Effector memory CD8-positive, alpha-beta T cell (primary cell): ENCODE measurements around the gene CPT1B.
"Not testable (repeated sequence)": the region's sequence is repeated elsewhere in the genome, so short reads cannot be mapped to it uniquely, and the experiment has no call there.

Experiments
- ATAC-seq: fragments of 150-1000 bp; cut with Tn5 transposase; replicated peaks from 2 replicates; pipeline ENCODE4 v1.10.0; 2021; ENCODE audit warnings: mild to moderate bottlenecking, moderate library complexity
- DNase-seq, 3 experiments: peaks; one replicate each; pipeline ENCODE4 v3.0.0; 2021
- H3K27ac Mint-ChIP-seq, 2 donors: one replicate each; pipeline ENCODE4 v1.8.0; 2022; ENCODE audit warnings: mild to moderate bottlenecking in 2 of 2, mixed read lengths in 2 of 2, moderate library complexity in 2 of 2
- H3K27me3 Mint-ChIP-seq, 2 donors: one replicate each; pipeline ENCODE4 v1.8.0; 2022; ENCODE audit warnings: mixed read lengths in 2 of 2
- H3K36me3 Mint-ChIP-seq: one replicate; pipeline ENCODE4 v1.8.0; 2022; ENCODE audit warnings: mild to moderate bottlenecking, moderate library complexity, mixed read lengths; ENCODE audit not compliant: insufficient read depth
- H3K4me1 Mint-ChIP-seq, 2 donors: one replicate each; pipeline ENCODE4 v1.8.0; 2022; ENCODE audit warnings: low read depth in 2 of 2, mixed read lengths in 2 of 2
- H3K4me3 Mint-ChIP-seq, 2 donors: one replicate each; pipeline ENCODE4 v1.8.0; 2022; ENCODE audit warnings: mild to moderate bottlenecking in 2 of 2, mixed read lengths in 2 of 2, moderate library complexity in 2 of 2
- H3K9me3 Mint-ChIP-seq, 2 donors: one replicate each; pipeline ENCODE4 v1.8.0; 2022; ENCODE audit warnings: mixed read lengths in 2 of 2

Gene CPT1B

GRCh38 chr22:50547263-50547985 lies 30.8 kb downstream of the CPT1B start:
- H3K36me3 Mint-ChIP-seq = peaks cover 17% of the 10 kb centered on the region
- H3K4me1 Mint-ChIP-seq = peaks cover 33 to 35% of the 10 kb centered on the region in 2 donors
- DNase-seq (no peak), ATAC-seq (no peak)
- peak overlapping the region; percentile 56 to 59 for H3K4me3 Mint-ChIP-seq
- no peaks in the 10 kb centered on the region for H3K9me3 Mint-ChIP-seq
- peak overlapping the region; percentile 79 to 90 for H3K27ac Mint-ChIP-seq
- no peaks in the 10 kb centered on the region for H3K27me3 Mint-ChIP-seq

DNA sequence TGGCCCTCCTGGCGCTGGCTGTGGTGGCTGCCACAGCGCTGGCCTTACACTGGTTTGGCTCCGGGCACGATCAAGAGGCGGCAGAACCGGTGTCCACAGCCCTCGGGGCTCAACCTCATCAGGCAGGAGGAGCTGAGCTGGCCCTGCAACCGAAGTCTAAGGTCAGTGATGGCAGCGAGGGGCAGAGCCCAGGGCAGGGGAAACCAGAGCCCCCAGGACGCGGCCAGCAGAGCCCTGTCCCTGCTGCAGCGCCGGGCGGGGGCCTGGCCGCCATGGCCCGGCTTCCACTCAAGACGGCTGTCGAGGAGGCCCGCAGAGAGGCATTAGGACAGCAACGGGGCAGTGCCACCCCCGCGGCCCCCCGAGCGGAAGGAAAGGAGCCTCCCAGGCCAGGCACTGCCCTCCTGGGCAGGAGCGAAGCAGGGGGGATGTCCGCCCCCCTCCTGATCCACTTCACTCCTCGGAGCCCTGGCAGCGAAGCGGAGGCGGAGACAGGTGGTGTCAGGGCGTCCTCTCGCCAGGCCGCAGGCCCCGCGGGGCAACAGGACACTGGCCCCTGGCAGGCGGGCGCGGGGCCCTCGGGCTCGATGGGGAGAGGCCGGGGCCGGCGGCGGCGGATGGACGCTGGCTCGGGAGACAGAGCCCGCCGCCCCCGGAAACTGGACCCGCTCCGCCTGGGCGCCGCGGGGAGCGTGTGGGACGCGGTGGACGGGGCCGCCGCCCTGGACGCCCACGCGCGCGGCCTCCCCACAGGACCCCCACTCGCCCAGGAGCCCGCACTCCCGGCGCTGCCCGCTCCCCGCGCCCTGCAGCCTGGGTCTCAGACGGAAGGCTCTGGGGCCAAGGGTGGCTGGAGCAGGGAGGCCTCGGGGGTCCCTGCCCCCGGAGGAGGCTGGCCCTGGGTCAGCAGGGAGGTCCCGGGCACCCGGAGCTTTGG lies 31.6 kb downstream of the CPT1B start:
- H3K36me3 Mint-ChIP-seq = peaks cover 18% of the 10 kb centered on the region
- H3K27me3 Mint-ChIP-seq = no peaks in the 10 kb centered on the region
- peak overlapping the region in 1 of 2 donors; percentile 78 for H3K4me3 Mint-ChIP-seq
- H3K27ac Mint-ChIP-seq = peak overlapping the region; percentile 76 to 92
- ATAC-seq (no peak), DNase-seq (no peak)
- H3K4me1 Mint-ChIP-seq = peaks cover 35% of the 10 kb centered on the region in 2 donors
- no peaks in the 10 kb centered on the region for H3K9me3 Mint-ChIP-seq

- ATAC-seq (peak; percentile 5), DNase-seq (no peak)
- peak within 1 kb of the TSS; percentile 71 to 78 for H3K4me3 Mint-ChIP-seq
- H3K36me3 Mint-ChIP-seq = peaks cover 18% of the 10 kb centered on the region
- H3K27me3 Mint-ChIP-seq = no peaks in the 10 kb centered on the region
- H3K4me1 Mint-ChIP-seq = peaks cover 32 to 38% of the 10 kb centered on the region in 2 donors
- no peaks in the 10 kb centered on the region for H3K9me3 Mint-ChIP-seq
- H3K27ac Mint-ChIP-seq = peak within 1 kb of the TSS; percentile 76 to 92
Observed at GRCh38 chr22:50545522-50546325, 32.5 kb downstream of the CPT1B start, which contains the start of gene KLHDC7B. Gene KLHDC7B (plus strand): TSS chr22:50545899. CDS start chr22:50546244, 345 bp downstream.

DNA sequence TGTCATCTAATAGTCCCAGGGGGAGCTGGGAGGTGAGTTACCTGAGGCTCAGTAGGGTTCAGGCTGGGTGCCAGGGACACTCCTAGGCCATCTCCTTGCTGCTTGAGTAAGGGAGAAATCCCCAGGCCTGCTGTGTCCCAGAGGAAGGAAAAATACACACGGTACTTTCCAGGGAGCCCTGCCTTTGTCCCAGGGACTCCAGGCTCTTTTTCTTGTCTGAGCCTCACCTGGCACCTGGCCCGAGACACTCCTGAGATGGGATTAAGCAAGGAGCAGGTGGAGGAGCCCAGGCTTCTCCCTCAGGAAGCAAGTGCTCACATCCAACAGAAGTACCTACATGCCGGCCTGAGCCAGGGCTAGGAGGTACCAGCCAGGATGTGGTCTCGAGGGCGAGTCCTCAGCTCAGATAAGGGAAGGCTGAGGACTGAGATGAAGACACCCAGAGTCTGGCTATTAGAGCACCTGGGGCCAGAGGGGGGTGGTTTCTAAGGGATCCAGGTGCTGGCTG lies 33.4 kb downstream of the CPT1B start:
- ATAC-seq = peak; percentile 24
- Mint-ChIP-seq H3K9me3 (no peaks in the 10 kb centered on the region), H3K4me3 (peak overlapping the region; percentile 71 to 78), H3K4me1 (peaks cover 27 to 32% of the 10 kb centered on the region in 2 donors), H3K27me3 (no peaks in the 10 kb centered on the region), H3K27ac (peak overlapping the region; percentile 76 to 92), H3K36me3 (peaks cover 18% of the 10 kb centered on the region)
- DNase-seq = no peak

DNA sequence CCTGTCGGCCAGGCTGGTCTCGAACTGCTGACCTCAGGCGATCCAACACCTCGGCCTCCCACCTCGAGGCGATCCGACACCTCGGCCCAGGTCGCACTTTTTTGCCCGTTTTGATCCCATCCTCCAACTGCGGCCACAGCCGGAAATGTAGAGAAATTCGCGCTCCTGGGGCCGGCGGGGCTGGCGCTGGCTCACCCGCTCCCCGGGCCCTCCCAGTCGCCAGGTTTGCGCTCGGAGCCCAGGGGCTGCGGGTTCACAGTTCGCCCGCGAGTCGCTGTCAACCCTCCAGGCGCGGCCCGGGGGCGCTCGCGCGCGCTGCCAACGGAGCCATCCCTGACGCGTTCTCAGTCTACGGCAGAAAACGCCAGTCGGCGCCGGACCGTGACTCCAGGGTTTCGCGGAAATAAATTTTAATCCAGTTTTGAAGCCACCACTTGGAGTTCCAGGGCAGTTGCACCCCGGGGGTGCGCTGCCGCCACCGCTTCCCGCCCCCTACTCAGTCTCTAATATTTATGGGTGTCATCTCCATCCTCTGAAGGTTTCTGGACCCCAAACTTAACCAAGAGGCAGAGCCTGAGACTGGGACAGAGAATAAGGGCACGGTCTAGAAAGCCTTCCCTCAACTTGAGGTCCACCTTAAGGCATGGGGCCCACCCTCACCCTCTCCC lies 34.0 kb downstream of the CPT1B start:
- peak overlapping the region; percentile 71 to 78 for H3K4me3 Mint-ChIP-seq
- H3K4me1 Mint-ChIP-seq = peaks cover 33 to 34% of the 10 kb centered on the region in 2 donors
- H3K36me3 Mint-ChIP-seq = peaks cover 24% of the 10 kb centered on the region
- peak overlapping the region; percentile 76 to 92 for H3K27ac Mint-ChIP-seq
- ATAC-seq = peak; percentile 62
- DNase-seq = peak; percentile 79 to 83 (median 82)
- H3K9me3 Mint-ChIP-seq = no peaks in the 10 kb centered on the region
- H3K27me3 Mint-ChIP-seq = no peaks in the 10 kb centered on the region

DNA sequence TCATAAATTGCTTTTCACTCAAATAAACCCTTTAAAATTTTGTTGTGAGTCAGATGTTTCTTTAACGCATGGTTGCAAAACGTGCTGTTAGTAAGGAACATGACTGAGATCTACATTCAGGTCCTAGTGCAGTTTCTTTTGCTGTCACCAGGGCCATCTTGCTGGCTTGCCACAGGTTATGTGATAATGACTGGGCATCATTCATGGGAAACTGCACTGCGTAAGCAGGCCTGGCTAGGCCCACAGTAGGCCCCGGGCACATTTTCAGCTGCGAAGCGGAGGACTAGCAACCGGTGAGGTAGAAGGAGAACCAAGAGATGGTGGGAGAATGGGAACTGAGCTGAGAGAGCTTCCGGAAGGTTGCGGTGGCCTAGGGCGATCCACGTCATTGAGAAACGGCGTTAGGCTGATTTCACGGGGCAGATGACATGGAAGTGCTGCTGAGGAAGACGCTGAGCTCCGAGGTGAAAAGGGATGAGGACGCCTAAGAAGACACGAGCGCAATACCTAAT lies 35.8 kb downstream of the CPT1B start:
- no peak for ATAC-seq
- DNase-seq = no peak
- peaks cover 27% of the 10 kb centered on the region for H3K36me3 Mint-ChIP-seq
- H3K4me1 Mint-ChIP-seq = peaks cover 42% of the 10 kb centered on the region in 2 donors
- no peaks in the 10 kb centered on the region for H3K27me3 Mint-ChIP-seq
- H3K9me3 Mint-ChIP-seq = no peaks in the 10 kb centered on the region
- H3K4me3 Mint-ChIP-seq = peak overlapping the region in 1 of 2 donors; percentile 24
- peak overlapping the region; percentile 100 for H3K27ac Mint-ChIP-seq

DNA sequence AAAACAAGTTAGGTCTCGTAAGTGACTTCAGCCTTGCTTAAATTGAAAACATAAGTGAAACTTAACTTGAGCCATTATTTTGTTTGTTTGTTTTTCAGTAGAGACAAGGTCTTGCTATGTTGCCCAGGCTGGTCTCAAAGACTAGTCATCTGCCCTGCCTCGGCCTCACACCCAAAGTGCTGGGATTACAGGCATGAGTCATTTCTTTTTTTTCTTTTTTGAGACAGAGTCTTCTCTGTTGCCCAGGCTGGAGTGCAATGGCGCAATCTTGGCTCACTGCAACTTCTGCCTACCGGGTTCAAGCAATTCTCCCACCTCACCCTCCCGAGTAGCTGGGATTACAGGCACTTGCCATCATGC lies 36.6 kb downstream of the CPT1B start:
- H3K36me3 Mint-ChIP-seq = peaks cover 30% of the 10 kb centered on the region
- H3K4me3 Mint-ChIP-seq, H3K9me3 Mint-ChIP-seq, DNase-seq, ATAC-seq, H3K27me3 Mint-ChIP-seq: not testable (repeated sequence)
- peak overlapping the region; percentile 100 for H3K27ac Mint-ChIP-seq
- H3K4me1 Mint-ChIP-seq = peaks cover 42% of the 10 kb centered on the region in 2 donors

- Mint-ChIP-seq H3K4me1 (peaks cover 33% of the 10 kb centered on the region in 2 donors), H3K27me3 (no peaks in the 10 kb centered on the region), H3K36me3 (peaks cover 30% of the 10 kb centered on the region), H3K9me3 (no peaks in the 10 kb centered on the region), H3K4me3 (no peak overlapping the region), H3K27ac (peak overlapping the region; percentile 100)
- ATAC-seq = no peak
- no peak for DNase-seq
Observed at GRCh38 chr22:50540381-50540780, 37.8 kb downstream of the CPT1B start.

GRCh38 chr22:50537765-50538164 lies 40.5 kb downstream of the CPT1B start:
- DNase-seq = no peak

DNA sequence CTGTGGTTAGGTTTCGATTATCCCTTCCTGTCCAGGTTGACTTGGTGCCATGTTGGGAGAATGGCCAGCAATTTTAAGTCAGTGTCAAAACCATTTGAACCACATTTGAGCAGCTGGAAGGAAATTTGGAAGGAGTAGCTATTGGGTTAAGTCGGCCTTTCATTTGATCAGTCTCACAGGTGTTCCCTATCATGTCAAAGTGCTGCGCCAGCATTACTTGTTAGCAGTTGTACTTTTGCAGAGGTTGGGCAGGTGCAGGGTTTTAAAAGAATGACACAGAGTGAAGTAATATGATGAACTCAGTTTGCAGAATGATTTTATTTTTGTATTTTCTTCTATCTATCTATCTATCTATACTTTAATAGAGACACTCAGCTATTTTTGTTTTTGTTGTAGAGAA lies 42.0 kb downstream of the CPT1B start:
- Mint-ChIP-seq H3K27ac (no peak overlapping the region), H3K36me3 (peaks cover 19% of the 10 kb centered on the region), H3K27me3 (no peaks in the 10 kb centered on the region), H3K4me3 (no peak overlapping the region), H3K4me1 (peaks cover 28 to 29% of the 10 kb centered on the region in 2 donors), H3K9me3 (no peaks in the 10 kb centered on the region)
- ATAC-seq (no peak), DNase-seq (no peak)

More at GRCh38 chr22:50537765-50538164, 40.5 kb downstream of the CPT1B start:
- ATAC-seq = no peak
- Mint-ChIP-seq H3K27me3 (no peaks in the 10 kb centered on the region), H3K4me1 (peaks cover 25 to 27% of the 10 kb centered on the region in 2 donors), H3K27ac (peak overlapping the region; percentile 100), H3K36me3 (peaks cover 23% of the 10 kb centered on the region), H3K4me3 (peak overlapping the region in 1 of 2 donors; percentile 55), H3K9me3 (no peaks in the 10 kb centered on the region)

DNA sequence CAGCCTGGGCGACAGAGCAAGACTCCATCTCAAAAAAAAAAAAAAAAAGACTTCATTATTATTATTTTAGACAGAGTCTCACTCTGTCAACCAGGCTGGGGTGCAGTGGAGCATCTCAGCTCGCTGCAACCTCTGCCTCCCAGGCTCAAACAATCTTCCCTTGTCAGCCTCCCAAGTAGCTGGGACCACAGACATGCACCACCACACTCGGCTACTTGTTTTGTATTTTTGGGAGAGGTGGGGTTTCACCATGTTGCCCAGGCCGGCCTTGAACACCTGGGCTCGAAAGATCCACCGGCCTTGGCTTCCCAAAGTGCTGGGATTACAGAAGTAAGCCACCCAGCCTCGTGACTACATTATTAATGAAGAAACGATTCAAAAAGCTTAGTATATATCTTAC lies 43.1 kb downstream of the CPT1B start:
- H3K4me3 Mint-ChIP-seq = peak overlapping the region in 1 of 2 donors; percentile 36
- no peak for DNase-seq
- H3K27me3 Mint-ChIP-seq = no peaks in the 10 kb centered on the region
- peak overlapping the region in 1 of 2 donors; percentile 46 for H3K27ac Mint-ChIP-seq
- no peak for ATAC-seq
- H3K4me1 Mint-ChIP-seq = peaks cover 28 to 30% of the 10 kb centered on the region in 2 donors
- peaks cover 23% of the 10 kb centered on the region for H3K36me3 Mint-ChIP-seq
- H3K9me3 Mint-ChIP-seq = no peaks in the 10 kb centered on the region
